SU-DHL-6 (cell line): ENCODE data around the gene RALY.

Source experiments
- CTCF ChIP-seq: fragments of 200-600 bp; sonication (generic); IDR thresholded peaks from one replicate; pipeline ENCODE4 v1.5.1; 2017; ENCODE audit warnings: antibody characterized with exemption, mild to moderate bottlenecking, low read length, moderate library complexity; ENCODE audit not compliant: insufficient read depth, poor library complexity, severe bottlenecking
- EZH2phosphoT487 ChIP-seq: fragments of 200-600 bp; sonication (generic), shearing (Covaris generic); conservative IDR thresholded peaks from 2 replicates; pipeline ENCODE4 v1.6.1; 2018; ENCODE audit warnings: mild to moderate bottlenecking, antibody characterized with exemption, low read length, moderate library complexity, mixed read lengths

- TF ChIP-seq CTCF: no peak
- no peak for TF ChIP-seq EZH2phosphoT487
Measured at GRCh38 chr20:33999025-33999649, 5.4 kb downstream of the RALY start.
